Stimulated activated CD8-positive, alpha-beta memory T cell treated with anti-CD3 and anti-CD28 coated beads, Interleukin-7, amount 100 ng/mL, for 1 hour (primary cell): Measurements from ENCODE around the gene HMGN4.

Experiments used
- DNase-seq, 2 donors: peaks; one replicate each; pipeline ENCODE4 v3.0.0-alpha.2; 2020; ENCODE audit warnings: low read depth in 2 of 2

Gene HMGN4

DNA sequence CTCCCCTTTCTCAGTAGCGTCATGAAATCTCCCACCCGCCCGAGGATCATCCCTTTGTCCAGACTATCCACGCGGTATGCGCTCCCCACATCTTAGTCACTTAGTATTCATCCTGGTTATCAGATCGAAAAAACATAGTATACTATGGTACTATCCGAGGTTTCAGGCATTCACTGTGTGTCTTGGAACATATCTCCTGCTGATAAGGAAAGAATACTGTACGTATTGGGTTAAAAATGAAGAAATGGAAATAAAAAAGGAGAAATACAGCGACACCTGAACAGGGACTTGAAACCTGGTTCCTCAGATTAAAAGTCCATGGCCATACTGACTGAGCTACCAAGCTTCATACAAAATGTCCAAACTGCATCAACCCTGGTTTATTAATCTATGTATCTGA is 14.0 kb downstream of the HMGN4 start:
- no peak for DNase-seq

DNA sequence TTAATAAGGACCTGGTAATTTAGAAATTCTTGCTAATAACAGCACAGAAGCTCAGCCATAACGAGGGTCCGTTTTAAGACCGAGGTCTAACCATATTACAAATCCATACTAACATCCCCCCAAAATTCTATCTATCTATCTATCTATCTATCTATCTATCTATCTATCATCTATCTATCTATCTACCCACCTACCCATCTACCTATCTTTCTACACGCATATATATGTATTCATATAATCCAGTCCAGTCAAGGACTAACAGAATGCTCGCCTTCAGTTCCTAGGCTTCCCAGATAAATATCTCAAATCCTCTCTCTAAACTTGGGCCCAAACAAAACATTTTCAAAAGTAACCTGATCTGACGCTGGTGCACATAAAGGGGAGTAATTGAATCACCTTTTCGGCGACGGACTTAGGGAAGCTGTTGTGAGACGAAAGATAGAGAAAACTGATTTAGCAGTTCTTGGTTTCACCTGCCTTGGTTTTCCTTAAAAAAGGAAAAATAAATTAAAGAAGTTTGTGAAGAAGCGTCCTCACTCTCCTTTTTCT is 14.5 kb downstream of the HMGN4 start:
- DNase-seq: no peak

DNA sequence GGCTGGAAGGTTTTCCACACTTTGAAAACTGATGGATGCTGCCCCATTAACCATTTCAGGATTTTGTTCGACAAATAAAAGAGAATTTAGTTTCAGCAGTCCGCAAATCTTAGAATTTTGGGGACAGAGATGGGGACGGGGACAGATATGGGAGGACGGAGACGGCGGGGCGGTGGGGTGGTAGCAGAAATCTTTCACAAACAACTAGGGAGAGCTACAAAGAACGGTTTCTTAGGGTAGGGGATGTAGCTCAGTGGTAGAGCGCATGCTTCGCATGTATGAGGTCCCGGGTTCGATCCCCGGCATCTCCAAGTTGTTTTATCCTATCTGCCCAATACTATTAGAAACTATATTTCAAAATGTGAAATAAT is 15.1 kb downstream of the HMGN4 start:
- DNase-seq: peak; percentile 55 to 58

DNA sequence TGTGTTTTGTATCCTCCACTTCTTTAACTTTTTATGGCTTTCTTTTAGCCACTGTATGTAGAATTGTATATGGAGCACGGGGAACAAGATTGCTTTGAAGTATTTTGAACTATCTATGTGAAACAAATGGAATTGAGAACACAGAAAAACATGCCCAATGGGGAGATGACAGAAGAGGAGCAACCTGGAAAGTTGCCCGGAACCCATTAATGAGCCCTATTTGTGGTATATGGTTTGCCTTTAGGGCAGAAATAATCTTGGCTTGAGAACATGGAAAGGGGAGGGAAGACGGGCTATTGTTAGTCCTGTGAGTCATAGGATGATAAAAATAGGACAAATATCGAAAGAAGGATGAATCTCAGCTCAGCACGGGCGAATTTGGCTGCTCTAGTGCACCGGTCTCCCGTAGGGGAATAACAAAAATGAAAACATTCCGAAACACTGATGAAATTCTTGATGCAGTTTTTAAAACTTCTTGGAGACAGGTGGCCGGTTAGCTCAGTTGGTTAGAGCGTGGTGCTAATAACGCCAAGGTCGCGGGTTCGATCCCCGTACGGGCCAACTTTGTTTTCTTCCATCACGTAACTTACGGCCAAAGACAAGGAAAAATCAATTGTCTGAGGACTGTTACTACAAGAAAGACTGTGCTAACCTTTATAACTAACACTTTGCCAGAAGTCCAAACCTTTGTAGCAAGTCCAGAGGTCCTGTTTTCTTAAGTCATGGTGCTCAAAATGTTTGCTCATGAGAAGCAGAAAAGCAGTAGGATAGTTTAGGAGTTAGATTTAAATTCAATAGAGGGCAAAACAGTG is 15.7 kb downstream of the HMGN4 start:
- DNase-seq: peak; percentile 45 to 61

DNA sequence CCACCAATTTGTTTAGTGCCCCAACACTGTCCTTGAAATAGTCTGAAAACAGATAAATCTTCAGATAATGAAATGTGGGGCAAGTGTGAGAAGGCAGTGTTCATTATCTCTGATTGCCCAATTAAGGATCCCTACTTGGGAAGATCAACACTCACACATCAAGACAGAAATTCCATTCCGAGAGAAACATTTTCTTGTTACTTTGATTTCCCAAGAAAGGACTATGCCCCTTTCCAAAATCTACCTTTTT is 16.2 kb downstream of the HMGN4 start:
- DNase-seq: no peak

DNA sequence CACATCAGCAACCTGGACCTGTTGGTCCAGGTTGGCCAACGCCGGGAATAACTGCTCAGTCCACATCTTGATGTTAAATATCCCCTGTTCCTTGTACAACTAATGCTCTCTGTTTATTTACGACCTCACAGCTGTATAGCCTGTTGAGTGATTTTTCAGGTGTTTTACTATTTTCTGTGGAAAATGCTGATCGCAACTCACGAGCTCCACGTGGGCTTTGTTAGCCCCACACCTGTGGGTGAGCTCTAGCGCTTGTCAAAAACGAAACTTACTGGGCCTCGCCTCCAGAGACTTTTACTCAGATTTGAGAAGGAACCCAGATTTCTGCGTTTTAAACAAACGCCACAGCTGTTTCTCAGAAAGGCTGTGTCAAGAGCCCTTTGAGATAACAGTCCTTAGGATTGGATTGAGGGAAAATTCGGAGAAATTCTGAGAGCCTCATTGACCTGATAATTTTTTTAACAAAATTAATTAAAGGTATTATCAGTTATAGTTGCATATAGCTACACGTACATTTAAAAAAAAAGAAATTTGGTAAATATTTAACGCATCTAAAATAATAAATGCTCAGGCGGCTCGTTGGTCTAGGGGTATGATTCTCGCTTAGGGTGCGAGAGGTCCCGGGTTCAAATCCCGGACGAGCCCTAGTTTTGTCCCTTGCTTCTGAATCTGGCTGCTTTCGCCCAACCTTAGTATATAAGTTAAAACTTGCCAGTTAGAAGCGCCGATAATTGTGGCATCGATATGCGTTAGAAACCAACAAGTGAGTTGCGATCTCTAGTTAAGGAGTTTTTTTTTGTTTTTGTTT is 16.7 kb downstream of the HMGN4 start:
- DNase-seq: no peak

DNA sequence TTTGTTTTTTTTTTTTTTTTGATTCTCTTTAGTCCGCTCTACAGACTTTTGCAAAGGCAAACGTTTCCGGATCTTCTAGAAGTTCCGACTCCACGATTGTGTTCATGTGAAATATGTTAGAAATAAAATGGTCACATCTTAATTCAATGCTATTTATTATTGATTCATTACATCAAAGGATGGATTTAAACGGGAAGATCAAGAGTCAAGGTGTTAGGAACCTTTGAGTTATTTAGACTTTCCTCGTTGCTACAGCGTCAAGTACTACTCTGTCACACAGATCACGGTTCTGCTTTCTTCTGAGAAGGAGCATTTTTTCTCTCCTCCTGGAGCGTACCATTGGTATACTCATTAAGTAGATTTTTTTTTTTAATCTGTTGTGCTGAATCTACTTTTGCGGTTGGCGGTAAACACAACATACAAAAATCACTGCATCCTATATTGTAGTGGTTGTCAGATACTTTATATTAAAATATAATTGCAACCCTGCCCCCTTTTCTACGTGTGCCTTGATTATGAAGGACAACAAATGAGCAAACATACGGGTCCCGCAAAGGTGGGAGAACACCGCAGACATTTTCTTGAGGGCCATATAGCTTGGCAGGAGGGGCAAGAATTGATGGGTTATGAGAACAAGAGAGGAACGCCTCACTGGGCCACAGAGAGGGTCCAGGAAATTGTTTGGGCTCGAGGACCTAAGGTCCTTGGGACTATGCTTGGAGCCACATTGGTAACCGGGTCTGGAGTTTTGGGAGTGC is 17.5 kb downstream of the HMGN4 start:
- no peak for DNase-seq

DNA sequence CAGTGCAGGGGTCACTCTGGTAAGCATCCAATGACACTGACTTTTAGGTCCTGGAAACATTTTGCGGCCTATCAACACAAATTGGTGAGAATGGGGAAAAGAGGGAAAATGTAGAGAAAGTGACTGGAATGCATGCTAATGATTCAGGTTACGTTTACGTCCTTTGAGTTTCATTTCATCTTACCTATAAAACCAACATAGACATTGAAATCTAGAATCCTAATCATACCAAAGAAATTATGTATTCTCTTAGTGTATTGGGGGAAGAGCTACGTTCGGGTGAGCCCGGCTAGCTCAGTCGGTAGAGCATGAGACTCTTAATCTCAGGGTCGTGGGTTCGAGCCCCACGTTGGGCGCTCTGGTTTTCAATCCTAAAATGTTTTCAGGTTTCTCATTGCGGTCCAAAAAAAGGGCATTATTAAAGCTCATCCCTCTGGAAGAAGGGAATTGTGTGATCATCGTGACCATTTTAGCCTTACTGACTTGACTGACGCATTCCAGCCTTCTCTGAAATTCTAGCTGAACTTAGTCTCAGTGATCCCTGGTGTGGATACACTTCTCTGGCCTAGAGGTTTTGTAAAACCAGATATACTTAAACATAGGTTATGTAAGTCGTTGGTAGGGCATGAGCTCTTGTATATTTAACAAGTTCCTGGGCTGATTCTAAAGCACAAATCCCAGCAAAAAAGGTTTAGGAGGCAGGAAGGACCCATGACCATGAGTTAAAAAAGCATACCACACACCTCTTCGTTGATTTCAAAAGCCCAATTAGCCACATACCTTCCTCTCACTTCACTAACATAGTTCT is 18.3 kb downstream of the HMGN4 start:
- no peak for DNase-seq

DNA sequence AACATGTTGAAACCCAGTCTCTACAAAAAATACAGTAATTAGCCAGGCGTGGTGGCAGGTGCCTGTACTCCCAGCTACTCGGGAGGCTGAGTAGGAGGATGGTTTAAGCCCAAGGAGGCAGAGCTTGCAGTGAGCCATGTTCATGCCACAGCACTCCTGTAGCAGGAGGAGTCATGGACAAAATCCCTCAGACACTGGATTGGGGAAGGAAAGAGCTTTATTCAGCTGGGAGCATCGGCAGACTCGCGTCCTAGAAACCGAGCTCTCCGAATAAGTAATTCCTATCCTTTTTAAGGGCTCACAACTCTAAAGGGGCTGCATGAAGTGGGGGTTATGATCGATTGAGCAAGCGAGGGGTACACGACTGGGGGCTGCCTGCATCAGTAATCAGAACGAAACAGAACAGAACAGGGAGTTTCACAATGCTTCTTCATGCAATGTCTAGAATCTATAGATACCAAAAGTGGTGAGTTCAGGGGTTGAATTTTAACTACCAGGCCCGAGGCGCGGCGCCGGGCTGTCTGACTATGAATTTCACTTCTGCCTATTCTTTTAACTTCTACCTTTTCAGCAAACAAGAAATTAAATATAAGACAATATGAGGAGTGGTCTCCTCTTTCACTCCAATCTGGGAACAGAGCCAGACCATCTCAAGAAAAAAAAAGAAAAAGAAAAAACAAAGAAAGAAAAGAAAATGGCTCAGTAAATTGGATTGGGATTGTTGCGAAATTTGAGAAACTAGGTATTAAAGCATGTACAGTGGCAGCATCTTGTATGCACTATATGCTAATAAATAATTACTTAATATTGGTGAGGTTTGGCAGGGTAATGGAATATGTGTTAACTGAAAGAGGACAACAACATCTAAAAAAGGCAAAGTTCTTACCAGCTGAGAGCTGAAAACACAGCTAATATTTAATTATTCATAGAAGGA is 23.6 kb downstream of the HMGN4 start:
- no peak for DNase-seq

DNA sequence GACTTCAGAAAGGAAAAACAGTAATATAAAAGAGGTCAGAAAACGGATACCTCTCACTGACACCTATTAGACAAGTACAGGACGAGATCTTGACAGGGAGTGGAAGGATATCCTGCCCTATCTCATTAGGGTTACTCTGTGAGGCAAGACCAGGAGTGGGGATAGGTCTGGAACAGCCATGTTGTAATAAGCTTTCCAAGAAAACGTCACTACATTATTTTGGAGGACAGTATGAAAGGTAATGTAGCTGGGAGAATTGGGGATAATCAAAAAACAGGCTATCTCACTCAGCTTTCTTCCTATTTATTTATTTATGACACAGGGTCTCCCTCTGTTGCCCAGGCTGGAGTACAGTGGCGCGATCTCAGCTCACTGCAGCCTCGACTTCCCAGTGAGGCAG is 25.3 kb downstream of the HMGN4 start:
- DNase-seq: no peak

DNA sequence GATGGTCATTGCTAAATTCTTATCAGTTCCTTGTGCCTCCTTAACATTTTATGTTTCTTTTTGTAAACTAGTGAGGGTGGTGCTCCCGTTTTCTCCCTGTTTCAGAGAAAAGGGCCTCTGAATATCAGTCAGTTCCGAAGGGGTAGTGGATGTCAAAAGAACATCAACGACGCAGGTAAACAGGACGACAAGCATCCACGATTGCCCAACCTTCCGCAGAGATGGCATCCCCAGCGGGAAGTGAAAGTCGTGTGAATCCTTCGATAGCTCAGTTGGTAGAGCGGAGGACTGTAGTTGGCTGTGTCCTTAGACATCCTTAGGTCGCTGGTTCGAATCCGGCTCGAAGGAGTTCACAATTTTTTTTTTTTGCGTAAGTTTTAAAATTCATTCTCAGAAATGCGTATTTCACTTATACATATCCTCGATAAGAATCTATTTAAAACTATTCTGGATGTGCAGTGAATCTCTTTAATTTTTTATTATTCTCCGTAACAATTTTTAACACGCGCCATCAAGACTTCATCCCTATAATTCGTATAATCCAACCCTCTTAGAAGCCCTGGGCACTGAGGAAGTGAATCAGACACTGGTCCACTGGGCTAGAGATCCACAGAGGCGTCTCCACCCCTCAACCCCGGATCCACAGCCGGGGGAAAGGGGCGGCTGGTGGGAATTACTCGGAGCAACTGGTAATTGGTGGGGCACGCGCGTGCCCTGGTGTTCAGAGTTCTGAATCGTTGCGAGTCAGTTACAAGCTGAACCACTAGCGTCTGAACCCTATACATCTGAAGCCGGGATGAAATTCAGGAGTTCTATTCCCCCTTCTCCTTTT is 30.7 kb downstream of the HMGN4 start:
- DNase-seq: peak; percentile 99 to 100

DNA sequence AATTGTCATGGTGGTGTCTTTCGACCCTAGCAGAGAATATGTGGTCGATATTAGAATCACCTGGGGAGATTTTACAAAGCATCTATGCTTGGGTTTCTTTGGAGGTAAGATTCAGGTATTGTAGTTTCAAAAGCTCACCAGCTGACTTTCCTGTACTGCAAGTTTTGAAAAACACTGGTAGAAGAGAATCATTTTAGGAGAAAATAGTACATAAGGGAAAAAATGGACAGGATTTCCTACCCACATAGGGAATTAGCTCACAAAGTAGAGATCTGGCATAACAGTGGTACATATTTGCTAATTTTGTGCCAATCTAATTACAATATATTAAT is 31.2 kb downstream of the HMGN4 start:
- DNase-seq: no peak

DNA sequence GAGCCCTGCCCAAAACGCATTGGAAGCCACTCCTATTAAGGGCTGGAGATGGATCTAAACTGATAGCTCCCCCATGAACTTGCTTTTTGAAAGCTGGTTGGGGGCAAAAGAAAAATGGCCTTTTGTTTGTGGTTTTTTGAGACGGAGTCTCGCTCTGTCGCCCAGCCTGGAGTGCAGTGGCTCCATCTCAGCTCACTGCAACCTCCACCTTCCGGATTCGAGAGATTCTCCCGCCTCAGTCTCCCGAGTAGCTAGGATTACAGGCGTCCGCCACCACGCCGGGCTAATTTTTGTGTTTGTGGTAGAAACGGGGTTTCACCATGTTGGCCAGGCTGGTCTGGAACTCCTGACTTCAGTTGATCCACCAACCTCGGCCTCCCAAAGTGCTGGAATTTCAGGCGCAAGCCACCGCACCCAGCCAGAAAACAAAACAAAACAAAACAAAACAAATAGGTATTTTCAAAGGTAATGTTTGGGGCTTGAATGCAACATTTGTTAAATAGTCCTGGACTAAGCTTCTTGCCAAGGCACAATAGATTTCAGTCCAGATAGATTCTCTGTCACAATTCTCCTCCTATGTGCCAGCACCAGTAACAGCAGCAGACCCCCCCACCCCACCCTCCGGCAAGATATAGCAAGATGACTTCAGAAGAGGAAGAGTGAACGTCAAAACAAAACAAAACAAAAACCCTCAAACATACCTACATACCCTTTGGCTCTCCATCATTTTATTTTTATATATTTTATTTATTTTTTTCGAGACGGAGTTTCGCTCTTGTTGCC is 32.1 kb downstream of the HMGN4 start:
- no peak for DNase-seq

DNA sequence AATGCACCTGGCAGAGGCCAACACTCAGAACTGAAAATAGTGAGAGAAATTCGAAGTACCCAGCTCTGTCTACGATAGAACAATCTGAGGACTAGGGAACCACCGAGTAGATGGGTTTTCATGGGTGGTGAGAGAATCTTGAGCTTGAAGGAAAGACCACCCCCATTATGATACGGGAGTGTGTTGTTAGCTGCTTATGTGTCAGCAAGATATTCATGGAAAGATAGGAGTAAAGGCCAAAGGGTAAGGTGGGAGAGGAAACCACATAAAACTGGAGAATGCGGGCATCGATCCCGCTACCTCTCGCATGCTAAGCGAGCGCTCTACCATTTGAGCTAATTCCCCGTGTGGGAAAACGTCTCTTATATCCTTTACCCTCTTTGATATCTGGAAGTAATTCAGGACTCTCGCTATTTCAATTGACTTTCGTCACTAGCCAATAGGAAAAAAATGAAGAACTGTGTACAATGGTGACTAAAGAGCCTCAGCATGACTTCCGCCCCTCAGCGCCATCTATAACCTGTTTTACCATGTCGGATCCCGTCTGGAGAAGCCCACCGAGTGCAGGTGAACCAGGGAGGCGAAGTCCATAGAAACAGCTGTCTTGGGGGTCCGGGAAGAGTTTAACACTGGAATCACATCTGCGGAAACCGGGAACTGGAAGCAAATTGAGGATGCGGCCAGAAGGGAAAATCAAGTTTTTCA is 33.6 kb downstream of the HMGN4 start:
- DNase-seq: no peak

DNA sequence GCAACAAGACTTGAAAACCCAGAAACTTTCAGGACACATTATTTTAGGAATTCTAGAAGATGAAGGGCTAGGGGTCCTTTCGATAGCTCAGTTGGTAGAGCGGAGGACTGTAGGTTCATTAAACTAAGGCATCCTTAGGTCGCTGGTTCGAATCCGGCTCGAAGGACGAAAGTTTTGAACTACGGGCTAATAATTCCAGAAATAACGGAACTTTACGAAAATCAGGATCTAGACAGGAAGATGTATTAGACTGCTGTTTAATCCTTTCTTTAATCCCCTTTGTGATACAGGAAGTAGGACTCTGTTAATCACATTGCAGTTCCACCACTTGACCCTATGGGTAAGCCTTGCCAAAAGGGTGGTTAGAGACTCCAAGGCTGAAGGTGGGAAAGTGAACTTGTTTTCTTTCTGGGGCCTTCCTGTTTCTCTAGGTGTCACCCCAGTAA is 37.4 kb downstream of the HMGN4 start:
- DNase-seq: no peak

DNA sequence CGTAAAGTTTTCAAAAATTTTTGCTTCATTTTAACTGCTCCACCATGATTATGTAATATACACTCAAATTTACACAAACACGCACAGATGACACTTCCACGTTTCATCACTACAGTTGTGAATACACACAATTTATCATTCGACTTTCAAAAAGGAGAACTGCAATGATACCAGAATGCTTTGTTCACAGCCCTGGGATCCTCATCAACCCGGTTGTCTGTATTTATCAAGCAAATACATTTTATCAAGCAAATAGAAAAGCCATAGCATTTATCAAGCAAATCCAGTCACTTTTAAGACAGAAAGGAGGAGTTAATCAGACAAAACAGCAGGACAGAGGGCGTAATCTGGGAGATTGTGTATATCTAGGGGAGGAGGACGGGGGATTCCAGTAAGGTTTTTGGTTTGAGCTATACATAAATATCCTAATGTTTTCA is 38.3 kb downstream of the HMGN4 start:
- no peak for DNase-seq

DNA sequence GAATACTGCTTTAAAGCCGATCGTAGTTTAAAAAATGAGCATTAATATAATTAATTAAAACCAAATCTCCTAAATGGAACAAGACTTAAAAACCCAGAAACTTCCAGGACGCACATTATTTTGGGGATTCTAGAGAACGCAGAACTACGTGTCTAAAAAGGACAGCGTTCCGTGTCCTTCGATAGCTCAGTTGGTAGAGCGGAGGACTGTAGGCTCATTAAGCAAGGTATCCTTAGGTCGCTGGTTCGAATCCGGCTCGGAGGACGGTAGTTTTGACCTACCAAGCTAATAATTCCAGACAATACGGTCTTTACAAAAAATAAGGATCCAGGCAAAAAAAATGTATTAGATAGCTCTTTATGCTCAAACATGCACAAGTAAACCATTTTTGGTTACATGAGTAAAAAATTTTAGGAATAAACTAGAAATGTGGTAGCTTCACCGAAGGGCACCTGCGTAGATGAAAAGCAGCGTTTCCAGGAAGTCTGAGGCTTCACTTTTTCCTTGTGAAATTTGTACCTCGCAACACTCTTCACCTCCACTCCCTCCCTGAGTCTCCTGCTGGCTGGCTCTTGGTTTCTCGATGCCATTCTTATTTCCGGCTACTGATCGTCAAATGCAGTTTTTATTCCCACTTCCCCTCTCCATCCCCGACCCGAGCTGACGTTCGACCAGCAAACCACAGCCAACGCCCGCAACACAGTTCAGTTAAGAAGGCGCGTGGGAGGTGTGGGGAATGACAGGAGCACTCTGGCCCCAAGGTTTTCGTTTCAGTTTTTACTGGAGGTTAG is 39.0 kb downstream of the HMGN4 start:
- no peak for DNase-seq

DNA sequence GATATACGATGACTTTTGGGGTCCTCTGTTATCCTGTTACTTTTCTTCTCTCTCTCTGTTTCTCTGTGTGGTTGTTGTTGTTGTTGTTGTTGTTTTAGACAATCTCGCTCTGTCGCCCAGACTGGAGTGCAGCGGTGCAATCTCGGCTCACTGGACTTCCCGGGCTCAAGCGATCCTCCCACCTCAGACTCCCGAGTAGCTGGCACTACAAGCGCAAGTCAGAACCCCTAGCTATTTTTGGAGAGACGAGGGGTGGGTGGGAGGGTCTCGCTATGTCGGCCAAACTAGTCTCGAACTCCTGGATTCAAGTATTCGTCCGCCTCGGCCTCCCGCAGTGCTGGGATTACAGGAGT is 39.5 kb downstream of the HMGN4 start:
- DNase-seq: no peak
